Measurements from ENCODE around the gene ZNF880.

DNA sequence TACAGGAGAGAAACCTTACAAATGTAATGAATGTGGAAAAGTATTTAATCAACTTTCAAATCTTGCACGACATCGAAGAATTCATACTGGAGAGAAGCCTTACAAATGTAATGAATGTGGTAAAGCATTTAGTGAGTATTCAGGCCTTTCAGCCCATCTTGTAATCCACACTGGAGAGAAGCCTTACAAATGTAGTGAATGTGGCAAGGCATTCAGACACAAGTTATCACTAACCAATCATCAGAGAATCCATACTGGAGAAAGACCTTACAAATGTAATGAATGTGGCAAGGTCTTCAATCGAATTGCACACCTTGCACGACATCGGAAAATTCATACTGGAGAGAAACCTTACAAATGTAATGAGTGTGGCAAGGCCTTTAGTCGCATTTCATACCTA lies 47.3 kb upstream of the ZNF880 start:
- TF ChIP-seq, protein P1, sequence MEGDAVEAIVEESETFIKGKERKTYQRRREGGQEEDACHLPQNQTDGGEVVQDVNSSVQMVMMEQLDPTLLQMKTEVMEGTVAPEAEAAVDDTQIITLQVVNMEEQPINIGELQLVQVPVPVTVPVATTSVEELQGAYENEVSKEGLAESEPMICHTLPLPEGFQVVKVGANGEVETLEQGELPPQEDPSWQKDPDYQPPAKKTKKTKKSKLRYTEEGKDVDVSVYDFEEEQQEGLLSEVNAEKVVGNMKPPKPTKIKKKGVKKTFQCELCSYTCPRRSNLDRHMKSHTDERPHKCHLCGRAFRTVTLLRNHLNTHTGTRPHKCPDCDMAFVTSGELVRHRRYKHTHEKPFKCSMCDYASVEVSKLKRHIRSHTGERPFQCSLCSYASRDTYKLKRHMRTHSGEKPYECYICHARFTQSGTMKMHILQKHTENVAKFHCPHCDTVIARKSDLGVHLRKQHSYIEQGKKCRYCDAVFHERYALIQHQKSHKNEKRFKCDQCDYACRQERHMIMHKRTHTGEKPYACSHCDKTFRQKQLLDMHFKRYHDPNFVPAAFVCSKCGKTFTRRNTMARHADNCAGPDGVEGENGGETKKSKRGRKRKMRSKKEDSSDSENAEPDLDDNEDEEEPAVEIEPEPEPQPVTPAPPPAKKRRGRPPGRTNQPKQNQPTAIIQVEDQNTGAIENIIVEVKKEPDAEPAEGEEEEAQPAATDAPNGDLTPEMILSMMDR (IDR thresholded peaks at IDR 0.05), result no peak
- no peak for TF ChIP-seq POLR2A (IDR thresholded peaks at IDR 0.05)

All from breast epithelium (tissue), 3 donors.